ENCODE measurements around the gene PEX5L.

- TF ChIP-seq POLR2A (IDR thresholded peaks at IDR 0.05) (no peak), CTCF (IDR thresholded peaks at IDR 0.05) (no peak), EP300 (IDR thresholded peaks at IDR 0.05) (no peak)
These were observed 155.9 kb downstream of the PEX5L start for GRCh38 chr3:179880868-179881267.

Measured in suprapubic skin (tissue), 3 donors.